Chondrocyte (in vitro differentiated cells): Measurements from ENCODE around the gene CYP4F22. TPM values are rescaled to one million over a fixed set of nuclear protein-coding genes. Genes with fewer than 3 reads are reported as not detected.
A peak's percentile ranks its signal among the peaks of the same experiment; 100 is the strongest.

Experiments
- DNase-seq: peaks from one replicate; pipeline ENCODE4 v3.0.0; 2021; ENCODE audit warnings: mixed read lengths, low spot score
- H3K27ac Mint-ChIP-seq: one replicate; pipeline ENCODE4 v1.8.0; 2021; ENCODE audit warnings: mild to moderate bottlenecking, moderate library complexity, mixed read lengths; ENCODE audit not compliant: unreplicated experiment
- H3K27me3 Mint-ChIP-seq: 2 replicates; pipeline ENCODE4 v1.8.0; 2021; ENCODE audit warnings: low read depth, mixed read lengths
- H3K36me3 Mint-ChIP-seq: 2 replicates; pipeline ENCODE4 v1.8.0; 2021; ENCODE audit warnings: low read depth, mixed read lengths
- H3K4me1 Mint-ChIP-seq: 2 replicates; pipeline ENCODE4 v1.8.0; 2021; ENCODE audit warnings: low read depth, mild to moderate bottlenecking, mixed read lengths
- H3K4me3 Mint-ChIP-seq: one replicate; pipeline ENCODE4 v1.8.0; 2021; ENCODE audit warnings: mild to moderate bottlenecking, moderate library complexity, mixed read lengths; ENCODE audit not compliant: unreplicated experiment
- H3K9me3 Mint-ChIP-seq: 2 replicates; pipeline ENCODE4 v1.8.0; 2021; ENCODE audit warnings: low read depth, mixed read lengths
- total RNA-seq: library from RNA; stranded (reverse); gene quantifications from 3 replicates; pipeline ENCODE4 v1.2.1, GENCODE V29; 2021
- TF ChIP-seq, protein P1 (sequence below): fragments of 200-600 bp; sonication (generic); IDR thresholded peaks from 2 replicates; pipeline ENCODE4 v1.5.0; 2021; ENCODE audit warnings: antibody characterized with exemption, mild to moderate bottlenecking, moderate library complexity

Gene CYP4F22
- total RNA-seq, 1 donor from 2014 or later, result not detected

DNA sequence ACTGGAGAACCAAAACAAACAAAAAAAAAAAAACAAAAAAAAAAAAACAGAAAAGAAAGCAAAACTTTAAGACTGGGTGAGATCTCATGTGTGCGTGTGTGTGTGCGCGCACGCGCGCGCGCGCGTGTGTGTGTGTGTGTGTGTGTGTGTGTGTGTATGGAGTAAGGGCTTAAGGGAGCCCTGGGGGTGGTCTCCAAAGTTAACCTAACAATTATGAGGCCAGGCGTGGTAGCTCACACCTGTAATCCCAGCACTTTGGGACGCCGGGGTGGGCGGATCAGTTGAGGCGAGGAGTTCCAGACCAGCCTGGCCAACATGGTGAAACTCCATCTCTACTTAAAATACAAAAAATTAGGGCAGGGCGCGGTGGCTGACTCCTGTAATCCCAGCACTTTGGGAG is 46.7 kb downstream of the CYP4F22 start:
- no peak overlapping the region for H3K4me3 Mint-ChIP-seq
- TF ChIP-seq, protein P1, sequence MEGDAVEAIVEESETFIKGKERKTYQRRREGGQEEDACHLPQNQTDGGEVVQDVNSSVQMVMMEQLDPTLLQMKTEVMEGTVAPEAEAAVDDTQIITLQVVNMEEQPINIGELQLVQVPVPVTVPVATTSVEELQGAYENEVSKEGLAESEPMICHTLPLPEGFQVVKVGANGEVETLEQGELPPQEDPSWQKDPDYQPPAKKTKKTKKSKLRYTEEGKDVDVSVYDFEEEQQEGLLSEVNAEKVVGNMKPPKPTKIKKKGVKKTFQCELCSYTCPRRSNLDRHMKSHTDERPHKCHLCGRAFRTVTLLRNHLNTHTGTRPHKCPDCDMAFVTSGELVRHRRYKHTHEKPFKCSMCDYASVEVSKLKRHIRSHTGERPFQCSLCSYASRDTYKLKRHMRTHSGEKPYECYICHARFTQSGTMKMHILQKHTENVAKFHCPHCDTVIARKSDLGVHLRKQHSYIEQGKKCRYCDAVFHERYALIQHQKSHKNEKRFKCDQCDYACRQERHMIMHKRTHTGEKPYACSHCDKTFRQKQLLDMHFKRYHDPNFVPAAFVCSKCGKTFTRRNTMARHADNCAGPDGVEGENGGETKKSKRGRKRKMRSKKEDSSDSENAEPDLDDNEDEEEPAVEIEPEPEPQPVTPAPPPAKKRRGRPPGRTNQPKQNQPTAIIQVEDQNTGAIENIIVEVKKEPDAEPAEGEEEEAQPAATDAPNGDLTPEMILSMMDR, result no peak

DNA sequence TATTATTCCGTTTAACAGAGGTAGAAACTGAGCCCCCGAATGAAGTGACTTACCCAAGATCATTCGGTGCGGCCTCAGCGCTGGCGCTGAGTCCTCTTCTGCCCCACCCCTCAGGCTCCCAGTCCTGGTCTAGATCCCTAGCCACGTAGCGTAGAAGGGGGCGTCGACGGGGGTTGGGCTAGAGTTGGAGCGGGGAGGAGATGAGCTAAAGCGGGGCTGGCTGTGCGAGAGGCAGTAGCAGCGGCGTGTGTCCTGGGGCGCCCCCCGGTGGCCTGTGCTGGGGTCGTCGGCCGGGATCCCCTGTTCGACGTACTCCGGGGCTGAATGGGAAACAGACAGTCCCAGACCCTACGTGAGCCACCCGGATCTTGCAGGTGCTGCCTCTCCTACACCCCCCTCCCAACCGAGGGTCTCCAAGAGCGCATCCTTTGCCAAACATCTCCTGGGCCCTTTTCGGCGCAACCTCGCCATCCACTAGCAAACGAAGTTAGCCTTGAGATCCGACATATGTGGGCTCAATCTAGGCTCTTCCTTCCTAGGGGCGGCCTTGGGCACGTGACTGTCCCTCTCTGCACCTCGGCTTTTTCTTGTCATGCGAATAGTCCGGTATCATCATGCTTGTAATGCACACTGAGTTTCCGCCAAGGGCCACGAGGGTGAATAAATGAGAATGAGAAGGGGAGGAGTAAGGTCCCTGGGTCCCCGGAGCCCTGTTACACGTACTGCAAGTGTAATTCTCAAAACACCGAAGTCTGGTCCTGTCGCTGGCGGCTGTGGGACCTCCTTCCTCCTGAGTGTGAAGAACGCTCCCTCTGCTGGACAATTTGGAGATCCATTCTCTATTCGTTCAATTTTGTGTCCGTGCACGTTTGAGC is 47.7 kb downstream of the CYP4F22 start:
- Mint-ChIP-seq H3K4me3 (peak overlapping the region; percentile 66), H3K27me3 (peaks cover 22% of the 10 kb centered on the region), H3K9me3 (no peaks in the 10 kb centered on the region), H3K36me3 (no peaks in the 10 kb centered on the region), H3K27ac (peak overlapping the region; percentile 84), H3K4me1 (peaks cover 11% of the 10 kb centered on the region)
- TF ChIP-seq, protein P1, result peak; percentile 83
- no peak for DNase-seq

More for the DNA sequence above, 46.7 kb downstream of the CYP4F22 start:
- peaks cover 11% of the 10 kb centered on the region for H3K4me1 Mint-ChIP-seq
- no peak for DNase-seq
- H3K36me3 Mint-ChIP-seq, result no peaks in the 10 kb centered on the region
- H3K27ac Mint-ChIP-seq, result no peak overlapping the region
- peaks cover 22% of the 10 kb centered on the region for H3K27me3 Mint-ChIP-seq
- no peaks in the 10 kb centered on the region for H3K9me3 Mint-ChIP-seq

DNA sequence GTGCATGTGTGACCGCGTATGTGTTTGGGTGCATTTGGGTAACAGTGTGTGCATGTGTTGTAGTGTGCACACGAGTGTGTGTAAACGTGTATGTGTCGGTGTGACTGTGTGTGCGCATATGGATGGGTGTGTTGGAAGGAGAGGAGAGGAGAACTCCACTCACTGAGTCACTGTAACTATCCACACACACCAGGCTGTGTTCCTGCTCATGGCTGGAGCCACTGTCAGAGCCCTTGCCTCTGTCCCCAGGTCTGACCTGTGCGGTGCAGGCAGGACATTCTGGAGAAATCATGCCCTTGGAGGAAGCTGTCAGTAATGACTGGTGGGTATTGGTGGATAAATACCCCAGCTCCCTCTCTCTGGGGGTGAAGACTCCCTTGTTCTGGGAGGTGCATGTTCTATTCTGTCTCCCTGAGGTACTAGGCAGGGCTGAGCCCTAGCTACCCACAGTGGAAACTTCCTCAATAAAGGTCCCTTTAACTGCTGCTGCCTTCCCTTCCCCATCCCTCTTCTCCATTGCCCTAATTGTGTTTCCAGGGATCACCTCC is 48.4 kb downstream of the CYP4F22 start:
- Mint-ChIP-seq H3K4me3 (no peak overlapping the region), H3K27me3 (peaks cover 22% of the 10 kb centered on the region), H3K36me3 (no peaks in the 10 kb centered on the region), H3K9me3 (no peaks in the 10 kb centered on the region), H3K27ac (no peak overlapping the region), H3K4me1 (peaks cover 11% of the 10 kb centered on the region)
- DNase-seq, result no peak
- TF ChIP-seq, protein P1, result peak; percentile 0

DNA sequence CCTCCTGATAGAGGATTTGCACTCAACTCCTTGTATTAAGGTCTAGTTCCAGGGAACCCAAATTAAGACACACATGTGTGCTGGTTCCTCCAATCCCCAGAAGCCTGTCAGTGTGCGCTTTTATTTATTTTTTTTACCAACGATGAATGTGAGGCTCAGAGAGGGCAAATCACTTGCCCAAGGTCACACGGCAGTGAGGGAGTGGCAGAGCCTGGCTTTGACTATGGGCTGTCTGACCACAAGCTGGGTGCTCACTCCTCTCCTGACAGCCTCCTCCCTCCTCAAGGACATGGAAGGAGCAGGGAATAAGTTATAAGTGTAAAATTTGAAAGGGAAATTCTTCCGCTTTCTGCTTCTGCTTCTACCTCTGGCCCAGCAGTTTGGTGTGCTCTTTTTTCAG is 48.9 kb downstream of the CYP4F22 start:
- TF ChIP-seq, protein P1, result no peak
- Mint-ChIP-seq H3K36me3 (no peaks in the 10 kb centered on the region), H3K9me3 (no peaks in the 10 kb centered on the region)

DNA sequence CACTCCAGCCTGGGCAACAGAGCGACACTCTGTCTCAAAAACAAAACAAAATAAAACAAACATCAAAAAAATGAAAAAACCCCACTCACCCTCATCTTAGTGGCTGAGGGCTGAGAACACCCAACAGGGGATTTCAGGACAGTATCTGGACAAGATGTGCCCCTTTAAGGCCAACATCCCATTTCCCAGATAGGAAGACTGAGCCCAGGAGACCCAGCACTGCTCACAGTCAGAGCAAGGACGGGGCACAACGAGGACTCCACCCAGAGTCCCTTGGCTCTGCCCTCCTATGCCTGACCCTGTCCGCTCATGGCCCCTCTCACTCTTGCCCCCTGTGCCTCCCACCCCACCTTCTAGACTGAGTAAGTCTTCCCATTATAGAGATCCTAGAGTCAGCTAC is 53.8 kb downstream of the CYP4F22 start:
- TF ChIP-seq, protein P1, result no peak
- no peaks in the 10 kb centered on the region for H3K4me1 Mint-ChIP-seq
- peaks cover 32% of the 10 kb centered on the region for H3K27me3 Mint-ChIP-seq
- no peak overlapping the region for H3K27ac Mint-ChIP-seq
- no peak for DNase-seq
- no peaks in the 10 kb centered on the region for H3K9me3 Mint-ChIP-seq
- H3K36me3 Mint-ChIP-seq, result no peaks in the 10 kb centered on the region
- no peak overlapping the region for H3K4me3 Mint-ChIP-seq

More for the DNA sequence above, 48.9 kb downstream of the CYP4F22 start:
- Mint-ChIP-seq H3K4me3 (no peak overlapping the region), H3K27me3 (peaks cover 21% of the 10 kb centered on the region), H3K4me1 (peaks cover 11% of the 10 kb centered on the region), H3K27ac (no peak overlapping the region)
- DNase-seq, result no peak
